Muscle of arm (tissue), 12 donors: Measurements from ENCODE around the gene ATP5ME. TPM values are rescaled to one million over a fixed set of nuclear protein-coding genes. Genes with fewer than 3 reads are reported as not detected.

Source experiments
- DNase-seq: peaks from one replicate; pipeline ENCODE4 v3.0.0-alpha.2; 2013
- polyA plus RNA-seq, 12 donors: library from polyadenylated mRNA; unstranded; fragments of 120-200 nt; gene quantifications; one replicate each; pipeline ENCODE4 v1.2.1, GENCODE V29; 2013; ENCODE audit not compliant: insufficient read length in 12 of 12

Gene ATP5ME
- polyA plus RNA-seq, 12 donors = 197 to 329 (median 273) TPM; not detected in 1

DNA sequence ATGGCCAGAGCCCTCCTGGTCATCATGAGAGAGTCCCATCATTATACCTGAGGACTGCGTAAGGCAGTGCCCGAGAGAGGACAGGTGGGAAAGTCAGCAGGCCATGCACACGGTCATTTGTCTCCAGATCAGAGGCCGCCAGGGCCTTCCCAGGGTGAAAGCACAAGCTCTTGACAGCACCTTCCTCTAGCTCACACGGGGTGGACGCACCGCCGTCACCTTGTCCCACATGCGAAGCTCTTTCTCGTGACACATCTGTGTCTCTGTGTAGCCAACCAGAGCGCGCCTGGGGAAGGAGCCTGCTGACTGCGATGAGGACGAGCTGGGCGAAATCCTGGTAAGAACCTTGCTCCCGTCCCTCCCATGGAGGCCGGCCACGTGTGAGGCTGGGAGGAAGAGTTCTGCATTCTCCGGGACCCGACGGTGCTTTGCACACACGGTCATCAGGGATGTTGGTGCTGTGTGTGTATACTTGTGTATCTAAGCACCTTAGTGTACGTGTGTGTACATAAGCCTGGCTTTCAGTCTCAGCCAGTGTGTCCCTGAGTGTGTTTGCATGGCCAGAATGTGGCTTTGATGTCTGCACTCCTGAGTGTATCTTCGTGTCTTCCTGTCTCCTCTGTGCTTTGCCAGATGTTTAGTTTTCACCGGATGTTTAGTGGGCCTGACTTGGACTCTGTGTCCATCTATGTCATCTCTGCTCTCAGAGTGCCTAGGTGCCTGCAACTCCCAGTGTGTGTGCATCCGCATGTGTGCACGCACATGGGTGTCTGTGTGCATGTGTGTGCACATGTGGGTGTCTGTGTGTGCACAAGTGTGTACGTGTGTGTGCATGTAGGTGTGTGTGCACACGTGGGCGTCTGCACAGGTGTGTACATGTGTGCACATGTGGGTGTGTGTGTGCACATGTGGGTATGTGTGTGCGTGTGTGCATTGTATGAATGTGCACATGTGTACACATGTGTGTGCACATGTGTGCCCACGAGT is 15.1 kb downstream of the ATP5ME start:
- no peak for DNase-seq

- no peak for DNase-seq
Measured at GRCh38 chr4:657834-658667, 16.0 kb downstream of the ATP5ME start.

DNA sequence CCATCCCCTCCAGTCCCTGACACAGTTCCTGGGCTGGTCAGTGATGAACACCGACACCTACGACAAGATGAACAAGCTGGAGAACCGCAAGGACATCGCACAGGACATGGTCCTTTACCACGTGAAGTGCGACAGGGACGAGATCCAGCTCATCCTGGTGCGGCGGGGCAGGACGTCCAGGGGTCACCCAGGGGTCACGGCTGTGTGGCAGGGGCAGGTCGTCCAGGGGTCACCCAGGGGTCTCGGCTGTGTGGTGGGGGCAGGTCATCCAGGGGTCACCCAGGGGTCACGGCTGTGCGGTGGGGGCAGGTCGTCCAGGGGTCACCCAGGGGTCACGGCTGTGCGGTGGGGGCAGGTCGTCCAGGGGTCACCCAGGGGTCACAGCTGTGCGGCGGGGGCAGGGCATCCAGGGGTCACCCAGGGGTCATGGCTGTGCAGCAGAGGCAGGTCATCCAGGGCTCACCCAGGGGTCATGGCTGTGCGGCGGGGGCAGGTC is 16.7 kb downstream of the ATP5ME start:
- no peak for DNase-seq

DNA sequence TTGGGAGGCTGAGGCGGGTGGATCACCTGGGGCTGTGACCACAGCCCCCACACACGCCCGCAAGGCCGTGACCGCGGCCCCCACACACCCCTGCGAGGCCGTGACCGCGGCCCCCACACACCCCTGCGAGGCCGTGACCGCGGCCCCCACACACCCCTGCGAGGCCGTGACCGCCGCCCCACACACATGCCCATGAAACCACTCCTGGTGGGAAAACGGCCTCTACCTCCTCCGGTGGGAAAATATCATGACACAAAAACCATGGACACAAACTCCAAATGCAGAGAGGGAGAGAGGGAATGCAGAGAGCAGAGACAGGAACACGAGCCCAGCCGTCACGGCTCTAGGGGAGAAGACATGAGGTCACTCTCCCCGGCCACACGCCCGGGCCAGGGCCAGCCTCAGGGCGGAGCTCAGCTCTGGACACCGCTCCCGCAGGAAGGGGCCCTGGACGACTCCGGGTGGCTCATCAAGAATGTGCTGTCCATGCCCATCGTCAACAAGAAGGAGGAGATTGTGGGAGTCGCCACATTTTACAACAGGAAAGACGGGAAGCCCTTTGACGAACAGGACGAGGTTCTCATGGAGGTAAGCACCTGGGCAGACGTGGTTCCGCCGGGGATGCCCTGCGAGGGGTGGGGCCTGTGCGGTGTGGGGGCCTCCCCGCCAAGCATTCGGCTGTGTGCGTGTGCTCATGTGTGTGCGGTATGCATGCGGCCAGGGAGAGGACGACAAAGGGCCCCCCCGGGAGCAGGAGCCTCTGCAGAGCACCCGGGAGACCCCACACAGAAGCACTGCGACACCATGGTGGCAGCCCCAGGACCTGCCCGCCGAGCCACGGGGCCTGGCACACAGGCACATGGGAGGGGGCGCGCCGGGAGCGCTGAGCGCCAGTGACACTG is 17.4 kb downstream of the ATP5ME start:
- no peak for DNase-seq

DNA sequence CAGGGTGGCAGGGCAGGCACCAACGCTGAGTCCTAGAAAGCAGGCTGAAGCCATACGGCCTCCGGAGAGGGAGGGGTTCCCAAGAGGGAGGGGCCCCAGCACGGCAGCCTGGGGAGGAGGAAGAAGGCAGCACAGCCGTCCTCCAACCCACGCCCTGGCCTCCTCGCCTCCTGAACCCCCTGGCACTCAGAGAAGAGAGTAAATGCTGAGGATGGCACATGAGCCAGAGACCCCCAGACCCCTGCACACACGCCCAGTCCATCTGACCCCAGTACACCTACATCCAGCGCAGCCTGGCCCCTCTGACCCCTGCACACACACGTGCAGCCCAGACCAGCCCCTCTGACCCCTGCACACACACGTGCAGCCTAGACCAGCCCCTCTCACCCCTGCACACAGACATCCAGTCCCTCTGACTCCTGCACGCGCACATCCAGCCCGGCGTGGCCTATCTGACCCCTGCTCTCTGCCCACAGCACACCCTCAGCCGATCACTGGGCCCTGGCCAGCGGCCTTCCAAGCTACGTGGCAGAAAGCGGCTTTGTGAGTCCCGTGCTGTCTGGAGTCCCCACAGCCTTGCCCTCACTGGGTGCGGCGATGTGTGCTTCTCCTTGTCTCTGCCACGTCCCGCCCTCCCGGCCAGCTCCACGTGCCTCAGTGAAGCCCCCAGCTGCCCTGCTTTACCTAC is 18.5 kb downstream of the ATP5ME start:
- no peak for DNase-seq

DNA sequence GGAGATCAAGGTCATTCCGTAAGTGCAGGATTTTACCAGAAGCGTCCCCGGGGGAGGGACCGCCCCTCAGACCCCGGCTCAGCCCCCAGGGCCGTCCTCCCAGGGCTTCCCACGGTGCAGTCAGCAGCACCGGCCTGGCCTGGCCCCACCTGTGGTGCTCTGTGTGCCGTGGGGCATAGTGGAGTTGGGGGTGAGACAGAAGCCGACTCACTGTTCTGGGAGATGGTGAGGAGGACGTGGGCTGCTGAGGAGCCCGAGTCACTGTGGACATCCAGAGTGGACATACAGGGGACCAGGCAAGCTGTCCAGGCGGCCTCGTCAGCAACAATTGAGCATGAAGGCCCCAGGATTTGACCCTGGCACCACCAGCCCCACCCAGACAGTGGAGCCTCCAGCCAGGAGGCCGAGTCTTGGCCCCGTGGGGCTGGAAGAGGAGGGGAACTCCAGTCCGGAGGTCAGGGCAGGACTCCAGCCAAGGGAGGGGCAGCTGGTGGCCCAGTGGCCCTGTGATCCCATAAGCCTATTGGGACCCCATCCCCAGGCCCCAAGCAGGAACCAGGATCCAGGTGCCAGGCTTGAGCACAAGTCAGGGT is 19.1 kb downstream of the ATP5ME start:
- no peak for DNase-seq

GRCh38 chr4:654503-654845 is 19.6 kb downstream of the ATP5ME start:
- DNase-seq = no peak

DNA sequence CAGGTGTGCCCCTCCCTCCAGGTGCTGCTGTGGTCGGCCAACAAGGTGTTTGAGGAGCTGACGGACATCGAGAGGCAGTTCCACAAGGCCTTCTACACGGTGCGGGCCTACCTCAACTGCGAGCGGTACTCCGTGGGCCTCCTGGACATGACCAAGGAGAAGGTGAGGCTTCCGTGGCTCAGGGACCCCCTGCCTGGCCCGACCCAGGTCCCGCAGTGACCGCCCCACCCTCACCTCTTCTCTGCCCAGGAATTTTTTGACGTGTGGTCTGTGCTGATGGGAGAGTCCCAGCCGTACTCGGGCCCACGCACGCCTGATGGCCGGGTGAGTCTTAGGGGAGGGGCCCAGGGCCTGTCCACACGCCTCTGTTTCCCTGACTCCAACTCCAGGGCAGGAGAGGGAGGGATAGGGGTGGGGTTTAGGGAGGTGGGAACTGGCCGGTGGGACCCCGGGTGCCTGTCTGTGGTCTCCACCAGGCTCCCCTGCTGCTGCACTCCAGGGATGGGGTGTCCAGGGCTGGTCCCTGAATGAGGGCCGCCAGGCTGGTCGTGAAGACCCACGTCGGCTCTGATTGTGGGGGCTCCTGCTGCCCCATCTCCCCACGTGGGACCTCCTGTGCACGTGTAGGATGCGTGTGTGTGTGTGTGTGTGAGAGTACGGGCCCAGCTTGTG is 20.1 kb downstream of the ATP5ME start:
- DNase-seq = no peak

GRCh38 chr4:653080-653821 is 20.8 kb downstream of the ATP5ME start:
- no peak for DNase-seq

DNA sequence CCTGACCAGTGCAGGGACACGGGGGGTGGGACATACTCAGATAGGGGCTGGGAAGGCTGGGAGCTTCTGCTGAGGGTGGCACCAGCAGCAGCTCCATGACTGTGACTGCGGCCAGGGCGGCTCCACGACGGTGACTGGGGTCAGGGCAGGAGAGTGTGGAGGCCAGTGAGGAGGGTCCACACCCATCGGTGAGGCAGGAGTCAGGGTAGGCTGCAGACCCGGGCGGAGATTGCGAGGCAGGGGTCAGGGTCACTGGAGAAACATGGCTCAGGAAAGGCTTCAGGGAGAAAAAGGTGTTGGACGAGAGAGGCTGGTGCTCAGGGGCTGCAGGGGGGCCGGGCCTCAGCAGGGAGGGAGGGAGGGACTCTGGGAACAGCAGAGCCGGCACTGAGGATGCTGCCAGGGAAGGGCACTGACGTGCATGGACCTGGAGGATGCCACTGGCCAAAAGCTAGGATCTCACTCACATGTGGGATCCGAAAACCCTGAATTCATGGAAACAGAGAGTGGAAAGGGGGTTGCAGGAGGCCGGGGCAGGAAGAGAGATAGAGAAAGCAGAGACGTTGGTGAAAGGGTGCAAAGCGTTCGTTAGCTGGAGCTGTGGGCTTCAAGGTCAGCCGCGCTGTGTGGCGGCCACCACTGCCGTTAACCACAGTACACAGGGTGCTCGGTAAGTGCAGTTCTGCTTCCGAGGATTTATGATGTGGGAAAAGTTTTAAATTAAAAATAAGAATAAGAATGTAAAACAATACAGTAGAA is 22.0 kb downstream of the ATP5ME start:
- DNase-seq = no peak

DNA sequence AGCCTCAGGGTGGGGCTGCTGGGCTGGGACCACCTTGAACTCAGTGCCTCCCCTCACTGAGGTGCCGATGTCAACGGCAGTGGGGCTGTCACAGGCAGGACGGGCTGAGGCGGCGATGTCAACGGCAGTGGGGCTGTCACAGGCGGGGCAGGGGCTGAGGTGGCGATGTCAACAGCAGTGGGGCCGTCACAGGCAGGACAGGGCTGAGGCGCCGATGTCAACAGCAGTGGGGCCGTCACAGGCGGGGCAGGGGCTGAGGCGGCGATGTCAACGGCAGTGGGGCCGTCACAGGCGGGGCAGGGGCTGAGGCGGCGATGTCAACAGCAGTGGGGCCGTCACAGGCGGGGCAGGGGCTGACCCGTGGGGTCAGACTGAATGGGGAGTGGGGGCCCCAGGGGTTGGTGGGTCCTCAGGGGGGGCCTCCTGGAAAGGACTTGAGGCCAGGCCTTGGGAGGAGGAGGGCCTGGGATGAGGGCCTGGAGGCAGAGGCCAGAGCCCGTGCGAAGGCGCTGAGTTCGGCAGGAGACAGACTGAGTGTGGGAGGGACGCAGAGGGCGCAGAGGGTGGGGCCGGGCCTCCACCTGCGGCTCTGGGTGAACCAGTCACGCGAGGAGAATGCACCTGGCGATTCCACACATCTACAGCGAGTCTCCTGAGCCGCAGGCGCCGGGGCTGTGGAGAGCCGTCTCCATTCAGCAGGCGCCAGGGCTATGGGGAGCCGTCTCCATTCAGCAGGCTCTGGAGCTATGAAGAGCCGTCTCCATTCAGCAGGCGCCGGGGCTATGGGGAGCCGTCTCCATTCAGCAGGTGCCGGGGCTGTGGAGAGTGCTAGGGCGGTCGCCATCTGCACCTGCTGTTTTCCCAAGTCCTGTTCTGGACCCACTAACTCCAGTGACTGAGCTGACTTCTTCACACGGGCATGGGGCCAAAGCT is 22.9 kb downstream of the ATP5ME start:
- DNase-seq = no peak

GRCh38 chr4:650461-650860 is 23.6 kb downstream of the ATP5ME start:
- no peak for DNase-seq

- DNase-seq = no peak
Measured at GRCh38 chr4:649751-650310, 24.2 kb downstream of the ATP5ME start.

DNA sequence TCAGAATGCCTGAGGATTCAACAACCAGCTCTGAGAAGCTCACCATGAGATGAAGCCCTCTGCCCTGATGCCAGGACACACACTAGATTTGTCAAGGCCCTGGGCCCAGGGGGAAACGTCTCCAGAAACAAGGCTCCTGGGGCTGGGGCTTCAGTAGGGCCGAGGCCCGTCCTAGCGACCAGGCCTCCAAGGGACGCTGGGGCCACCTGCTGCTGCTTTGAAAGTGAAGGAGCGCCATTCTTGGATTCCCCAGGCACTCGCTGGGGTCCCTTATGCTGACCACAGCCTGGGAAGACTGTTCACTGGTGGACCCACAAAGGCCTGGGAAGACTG is 24.8 kb downstream of the ATP5ME start:
- no peak for DNase-seq

DNA sequence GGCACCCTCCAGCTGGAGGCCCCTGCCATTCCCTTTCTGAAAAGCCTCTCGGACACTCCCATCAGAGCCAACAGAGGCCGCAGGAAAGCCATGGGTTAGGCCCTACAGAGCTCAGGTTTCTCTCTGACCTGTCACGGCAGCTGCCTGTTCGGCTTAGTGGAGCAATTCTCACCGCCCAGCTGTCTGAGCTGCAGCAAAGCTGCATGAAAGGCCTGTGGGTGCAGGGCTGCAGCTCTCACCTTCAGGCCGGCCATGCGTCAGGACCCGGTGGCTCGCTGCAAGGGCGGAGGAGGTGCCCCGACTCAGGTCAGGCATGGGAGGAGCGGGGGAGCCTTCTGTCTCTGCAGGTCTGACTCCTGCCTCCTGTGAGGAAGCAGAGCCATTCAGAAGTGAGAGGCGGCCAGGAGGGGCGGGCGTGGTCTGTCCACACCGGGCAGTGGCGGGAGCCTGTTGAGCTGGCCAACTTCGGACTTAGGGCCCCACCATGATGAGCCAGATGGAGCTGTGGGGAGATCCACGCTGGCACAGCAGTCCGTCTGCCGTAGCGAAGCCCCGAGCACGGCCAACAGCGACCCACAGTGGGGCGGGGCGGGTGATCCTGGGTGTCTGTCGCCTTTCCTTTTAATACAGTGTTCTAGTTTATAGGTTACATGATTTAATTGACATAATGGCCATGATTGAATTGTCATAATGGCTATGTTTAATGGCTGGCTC is 25.3 kb downstream of the ATP5ME start:
- DNase-seq = no peak

- DNase-seq = no peak
Measured at GRCh38 chr4:647481-647880, 26.6 kb downstream of the ATP5ME start.
